ENCODE results near the gene LCLAT1. TPM values are rescaled to one million over a fixed set of nuclear protein-coding genes. Genes with fewer than 3 reads are reported as not detected.

Gene LCLAT1
- total and polyA plus RNA-seq, 4 donors, result 2.4 to 14.6 (median 10.7) TPM

DNA sequence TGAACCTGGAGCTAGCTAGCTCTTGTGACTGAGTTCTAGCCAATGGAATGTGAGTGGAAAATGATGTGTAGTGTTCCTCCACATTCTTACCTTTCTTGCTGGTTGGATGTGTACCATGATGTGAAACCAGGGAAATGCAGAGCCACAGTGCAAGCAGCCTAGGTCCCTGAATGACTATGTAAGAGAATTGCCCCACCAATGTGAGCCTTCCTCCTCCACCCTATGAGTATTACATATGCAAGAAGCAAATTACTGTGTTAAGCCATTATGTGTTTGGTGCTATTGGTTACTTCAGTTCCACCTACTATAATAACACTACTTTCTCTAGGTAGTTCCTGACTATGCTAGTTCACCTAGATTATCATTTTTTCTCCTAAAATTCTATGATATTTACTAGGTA lies 39.6 kb downstream of the LCLAT1 start:
- Histone ChIP-seq H3K27ac (ENCODE audit: low read depth in 1 of 2, low read length in 2 of 2) (no peak overlapping the region), H3K27me3 (ENCODE audit: control insufficient read depth in 4 of 4, insufficient read depth in 4 of 4, low read length in 3 of 4) (no peaks in the 10 kb centered on the region), H3K9ac (ENCODE audit: low read depth in 1 of 2, low read length in 2 of 2) (no peak overlapping the region), H3K9me3 (ENCODE audit: control insufficient read depth in 4 of 4, low read length in 3 of 4) (no peaks in the 10 kb centered on the region), H3K36me3 (ENCODE audit: control insufficient read depth in 4 of 4, insufficient read depth in 3 of 4, low read depth in 1 of 4, low read length in 3 of 4) (no peaks in the 10 kb centered on the region), H3K4me3 (ENCODE audit: low read depth in 1 of 3, low read length in 3 of 3) (no peak overlapping the region), H3K4me1 (ENCODE audit: control insufficient read depth in 4 of 4, insufficient read depth in 4 of 4, low read length in 3 of 4) (peaks cover 0 to 6% (median 0%) of the 10 kb centered on the region in 4 donors)
- no peak for TF ChIP-seq RXRA (IDR thresholded peaks at IDR 0.05)
- TF ChIP-seq HNF4G (IDR thresholded peaks at IDR 0.05), result no peak
- no peak for TF ChIP-seq FOXA1 (IDR thresholded peaks at IDR 0.05)
- TF ChIP-seq RAD21 (IDR thresholded peaks at IDR 0.05), result no peak
- no peak for TF ChIP-seq JUND (IDR thresholded peaks at IDR 0.05)
- TF ChIP-seq, protein P1, sequence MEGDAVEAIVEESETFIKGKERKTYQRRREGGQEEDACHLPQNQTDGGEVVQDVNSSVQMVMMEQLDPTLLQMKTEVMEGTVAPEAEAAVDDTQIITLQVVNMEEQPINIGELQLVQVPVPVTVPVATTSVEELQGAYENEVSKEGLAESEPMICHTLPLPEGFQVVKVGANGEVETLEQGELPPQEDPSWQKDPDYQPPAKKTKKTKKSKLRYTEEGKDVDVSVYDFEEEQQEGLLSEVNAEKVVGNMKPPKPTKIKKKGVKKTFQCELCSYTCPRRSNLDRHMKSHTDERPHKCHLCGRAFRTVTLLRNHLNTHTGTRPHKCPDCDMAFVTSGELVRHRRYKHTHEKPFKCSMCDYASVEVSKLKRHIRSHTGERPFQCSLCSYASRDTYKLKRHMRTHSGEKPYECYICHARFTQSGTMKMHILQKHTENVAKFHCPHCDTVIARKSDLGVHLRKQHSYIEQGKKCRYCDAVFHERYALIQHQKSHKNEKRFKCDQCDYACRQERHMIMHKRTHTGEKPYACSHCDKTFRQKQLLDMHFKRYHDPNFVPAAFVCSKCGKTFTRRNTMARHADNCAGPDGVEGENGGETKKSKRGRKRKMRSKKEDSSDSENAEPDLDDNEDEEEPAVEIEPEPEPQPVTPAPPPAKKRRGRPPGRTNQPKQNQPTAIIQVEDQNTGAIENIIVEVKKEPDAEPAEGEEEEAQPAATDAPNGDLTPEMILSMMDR (IDR thresholded peaks at IDR 0.05; ENCODE audit: low read depth, low read length, missing input control), result no peak
- TF ChIP-seq ATF3 (IDR thresholded peaks at IDR 0.05), result no peak
- TF ChIP-seq SP1 (IDR thresholded peaks at IDR 0.05), result no peak
- no peak for TF ChIP-seq TAF1 (conservative IDR thresholded peaks at IDR 0.05)
- no peak for TF ChIP-seq GABPA (IDR thresholded peaks at IDR 0.05 in 1 of 2, conservative IDR thresholded peaks at IDR 0.05 in 1 of 2)
- TF ChIP-seq, protein P2, sequence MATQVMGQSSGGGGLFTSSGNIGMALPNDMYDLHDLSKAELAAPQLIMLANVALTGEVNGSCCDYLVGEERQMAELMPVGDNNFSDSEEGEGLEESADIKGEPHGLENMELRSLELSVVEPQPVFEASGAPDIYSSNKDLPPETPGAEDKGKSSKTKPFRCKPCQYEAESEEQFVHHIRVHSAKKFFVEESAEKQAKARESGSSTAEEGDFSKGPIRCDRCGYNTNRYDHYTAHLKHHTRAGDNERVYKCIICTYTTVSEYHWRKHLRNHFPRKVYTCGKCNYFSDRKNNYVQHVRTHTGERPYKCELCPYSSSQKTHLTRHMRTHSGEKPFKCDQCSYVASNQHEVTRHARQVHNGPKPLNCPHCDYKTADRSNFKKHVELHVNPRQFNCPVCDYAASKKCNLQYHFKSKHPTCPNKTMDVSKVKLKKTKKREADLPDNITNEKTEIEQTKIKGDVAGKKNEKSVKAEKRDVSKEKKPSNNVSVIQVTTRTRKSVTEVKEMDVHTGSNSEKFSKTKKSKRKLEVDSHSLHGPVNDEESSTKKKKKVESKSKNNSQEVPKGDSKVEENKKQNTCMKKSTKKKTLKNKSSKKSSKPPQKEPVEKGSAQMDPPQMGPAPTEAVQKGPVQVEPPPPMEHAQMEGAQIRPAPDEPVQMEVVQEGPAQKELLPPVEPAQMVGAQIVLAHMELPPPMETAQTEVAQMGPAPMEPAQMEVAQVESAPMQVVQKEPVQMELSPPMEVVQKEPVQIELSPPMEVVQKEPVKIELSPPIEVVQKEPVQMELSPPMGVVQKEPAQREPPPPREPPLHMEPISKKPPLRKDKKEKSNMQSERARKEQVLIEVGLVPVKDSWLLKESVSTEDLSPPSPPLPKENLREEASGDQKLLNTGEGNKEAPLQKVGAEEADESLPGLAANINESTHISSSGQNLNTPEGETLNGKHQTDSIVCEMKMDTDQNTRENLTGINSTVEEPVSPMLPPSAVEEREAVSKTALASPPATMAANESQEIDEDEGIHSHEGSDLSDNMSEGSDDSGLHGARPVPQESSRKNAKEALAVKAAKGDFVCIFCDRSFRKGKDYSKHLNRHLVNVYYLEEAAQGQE (IDR thresholded peaks at IDR 0.05), result no peak
- TF ChIP-seq FOXA2 (IDR thresholded peaks at IDR 0.05), result no peak
- no peak for TF ChIP-seq EGR1 (IDR thresholded peaks at IDR 0.05; ENCODE audit: low read depth in 2 of 2)
- TF ChIP-seq, protein P3, sequence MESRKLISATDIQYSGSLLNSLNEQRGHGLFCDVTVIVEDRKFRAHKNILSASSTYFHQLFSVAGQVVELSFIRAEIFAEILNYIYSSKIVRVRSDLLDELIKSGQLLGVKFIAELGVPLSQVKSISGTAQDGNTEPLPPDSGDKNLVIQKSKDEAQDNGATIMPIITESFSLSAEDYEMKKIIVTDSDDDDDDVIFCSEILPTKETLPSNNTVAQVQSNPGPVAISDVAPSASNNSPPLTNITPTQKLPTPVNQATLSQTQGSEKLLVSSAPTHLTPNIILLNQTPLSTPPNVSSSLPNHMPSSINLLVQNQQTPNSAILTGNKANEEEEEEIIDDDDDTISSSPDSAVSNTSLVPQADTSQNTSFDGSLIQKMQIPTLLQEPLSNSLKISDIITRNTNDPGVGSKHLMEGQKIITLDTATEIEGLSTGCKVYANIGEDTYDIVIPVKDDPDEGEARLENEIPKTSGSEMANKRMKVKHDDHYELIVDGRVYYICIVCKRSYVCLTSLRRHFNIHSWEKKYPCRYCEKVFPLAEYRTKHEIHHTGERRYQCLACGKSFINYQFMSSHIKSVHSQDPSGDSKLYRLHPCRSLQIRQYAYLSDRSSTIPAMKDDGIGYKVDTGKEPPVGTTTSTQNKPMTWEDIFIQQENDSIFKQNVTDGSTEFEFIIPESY (IDR thresholded peaks at IDR 0.05), result no peak
- no peak for TF ChIP-seq YY1 (IDR thresholded peaks at IDR 0.05)
- TF ChIP-seq HNF4A (conservative IDR thresholded peaks at IDR 0.05), result no peak
- no peak for TF ChIP-seq MAX (IDR thresholded peaks at IDR 0.05)
- TF ChIP-seq NR2F2 (IDR thresholded peaks at IDR 0.05), result no peak
- DNase-seq (ENCODE audit: low spot score), result no peak
